OCI-LY1 (cell line): ENCODE data around the gene ELSPBP1.

ENCODE experiments used
- H2AFZ ChIP-seq: fragments of 200-600 bp; sonication (generic), shearing (Covaris generic); 2 replicates; pipeline ENCODE4 v1.6.0; 2014; ENCODE audit warnings: antibody characterized with exemption, mild to moderate bottlenecking, low read length
- H3F3A ChIP-seq: fragments of 200-600 bp; sonication (generic), shearing (Covaris generic); 2 replicates; pipeline ENCODE4 v1.6.0; 2014; ENCODE audit warnings: mild to moderate bottlenecking, antibody characterized with exemption, low read length, moderate library complexity; ENCODE audit not compliant: insufficient read depth
- H3K27ac ChIP-seq: fragments of 200-600 bp; sonication (generic); 2 replicates; pipeline ENCODE4 v1.5.1; 2014; ENCODE audit warnings: low read length, mixed run types, mild to moderate bottlenecking, low read depth; ENCODE audit not compliant: poor library complexity, severe bottlenecking
- H3K27me3 ChIP-seq: fragments of 200-600 bp; sonication (generic); 2 replicates; pipeline ENCODE4 v1.6.0; 2014; ENCODE audit warnings: antibody characterized with exemption, mild to moderate bottlenecking, low read length, moderate library complexity; ENCODE audit not compliant: insufficient read depth
- H3K36me3 ChIP-seq: fragments of 200-600 bp; sonication (generic); 2 replicates; pipeline ENCODE4 v1.6.1; 2014; ENCODE audit warnings: mild to moderate bottlenecking, antibody characterized with exemption, low read length, moderate library complexity, mixed read lengths; ENCODE audit not compliant: insufficient read depth
- H3K4me1 ChIP-seq: fragments of 200-600 bp; sonication (generic); 2 replicates; pipeline ENCODE4 v1.5.1; 2014; ENCODE audit warnings: mild to moderate bottlenecking, low read length, moderate library complexity; ENCODE audit not compliant: insufficient read depth, severe bottlenecking
- H3K4me2 ChIP-seq: fragments of 200-600 bp; sonication (generic), shearing (Covaris generic); 2 replicates; pipeline ENCODE4 v1.6.1; 2014; ENCODE audit warnings: low read length
- H3K4me3 ChIP-seq: fragments of 200-600 bp; sonication (generic); 2 replicates; pipeline ENCODE4 v1.5.1; 2014; ENCODE audit warnings: low read length, low read depth, mild to moderate bottlenecking, mixed read lengths; ENCODE audit not compliant: poor library complexity, severe bottlenecking
- H3K79me2 ChIP-seq: fragments of 200-600 bp; shearing (Covaris generic); 2 replicates; pipeline ENCODE4 v1.6.1; 2016; ENCODE audit warnings: mixed run types, low read length, mixed read lengths; ENCODE audit not compliant: insufficient read depth
- H3K9ac ChIP-seq: fragments of 200-600 bp; sonication (generic), shearing (Covaris generic); 2 replicates; pipeline ENCODE4 v1.6.1; 2014; ENCODE audit warnings: mild to moderate bottlenecking, low read length, mixed read lengths
- H3K9me2 ChIP-seq: fragments of 200-600 bp; sonication (generic), shearing (Covaris generic); 2 replicates; pipeline ENCODE4 v1.6.1; 2014; ENCODE audit warnings: low read depth, mild to moderate bottlenecking, low read length, mixed read lengths
- H3K9me3 ChIP-seq: fragments of 200-600 bp; shearing (Covaris generic); 2 replicates; pipeline ENCODE4 v1.6.1; 2014; ENCODE audit warnings: low read length, mixed read lengths
- H4K20me1 ChIP-seq: fragments of 200-600 bp; sonication (generic), shearing (Covaris generic); 2 replicates; pipeline ENCODE4 v1.6.0; 2016; ENCODE audit warnings: mild to moderate bottlenecking, low read length; ENCODE audit not compliant: insufficient read depth
- EZH2 ChIP-seq: fragments of 200-600 bp; sonication (generic), shearing (Covaris generic); IDR thresholded peaks from 2 replicates; pipeline ENCODE4 v1.8.0; 2017; ENCODE audit warnings: borderline replicate concordance, mixed run types, mild to moderate bottlenecking, antibody characterized with exemption, low read length, moderate library complexity, mixed read lengths
- TF ChIP-seq, protein P1 (sequence below): fragments of 200-600 bp; sonication (generic), shearing (Covaris generic); IDR thresholded peaks from 2 replicates; pipeline ENCODE4 v1.5.1; 2017; ENCODE audit warnings: mild to moderate bottlenecking, antibody characterized with exemption, low read length, moderate library complexity, mixed read lengths

Gene ELSPBP1

GRCh38 chr19:47996230-47996727 lies 1.8 kb downstream of the ELSPBP1 start:
- H3K27me3 ChIP-seq = no peaks in the 10 kb centered on the region
- H3K9me2 ChIP-seq = no peaks in the 10 kb centered on the region
- no peaks in the 10 kb centered on the region for H3K36me3 ChIP-seq
- no peaks in the 10 kb centered on the region for H4K20me1 ChIP-seq
- TF ChIP-seq, protein P1, sequence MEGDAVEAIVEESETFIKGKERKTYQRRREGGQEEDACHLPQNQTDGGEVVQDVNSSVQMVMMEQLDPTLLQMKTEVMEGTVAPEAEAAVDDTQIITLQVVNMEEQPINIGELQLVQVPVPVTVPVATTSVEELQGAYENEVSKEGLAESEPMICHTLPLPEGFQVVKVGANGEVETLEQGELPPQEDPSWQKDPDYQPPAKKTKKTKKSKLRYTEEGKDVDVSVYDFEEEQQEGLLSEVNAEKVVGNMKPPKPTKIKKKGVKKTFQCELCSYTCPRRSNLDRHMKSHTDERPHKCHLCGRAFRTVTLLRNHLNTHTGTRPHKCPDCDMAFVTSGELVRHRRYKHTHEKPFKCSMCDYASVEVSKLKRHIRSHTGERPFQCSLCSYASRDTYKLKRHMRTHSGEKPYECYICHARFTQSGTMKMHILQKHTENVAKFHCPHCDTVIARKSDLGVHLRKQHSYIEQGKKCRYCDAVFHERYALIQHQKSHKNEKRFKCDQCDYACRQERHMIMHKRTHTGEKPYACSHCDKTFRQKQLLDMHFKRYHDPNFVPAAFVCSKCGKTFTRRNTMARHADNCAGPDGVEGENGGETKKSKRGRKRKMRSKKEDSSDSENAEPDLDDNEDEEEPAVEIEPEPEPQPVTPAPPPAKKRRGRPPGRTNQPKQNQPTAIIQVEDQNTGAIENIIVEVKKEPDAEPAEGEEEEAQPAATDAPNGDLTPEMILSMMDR = no peak
- TF ChIP-seq EZH2 = no peak
- no peak overlapping the region for H3K4me3 ChIP-seq
- no peaks in the 10 kb centered on the region for H3K79me2 ChIP-seq
- H3K9ac ChIP-seq = no peak overlapping the region
- H3K9me3 ChIP-seq = no peaks in the 10 kb centered on the region
- no peaks in the 10 kb centered on the region for H3K4me1 ChIP-seq
- H3K4me2 ChIP-seq = no peak overlapping the region
- H2AFZ ChIP-seq = no peak overlapping the region
- H3K27ac ChIP-seq = no peak overlapping the region
- no peaks in the 10 kb centered on the region for H3F3A ChIP-seq

DNA sequence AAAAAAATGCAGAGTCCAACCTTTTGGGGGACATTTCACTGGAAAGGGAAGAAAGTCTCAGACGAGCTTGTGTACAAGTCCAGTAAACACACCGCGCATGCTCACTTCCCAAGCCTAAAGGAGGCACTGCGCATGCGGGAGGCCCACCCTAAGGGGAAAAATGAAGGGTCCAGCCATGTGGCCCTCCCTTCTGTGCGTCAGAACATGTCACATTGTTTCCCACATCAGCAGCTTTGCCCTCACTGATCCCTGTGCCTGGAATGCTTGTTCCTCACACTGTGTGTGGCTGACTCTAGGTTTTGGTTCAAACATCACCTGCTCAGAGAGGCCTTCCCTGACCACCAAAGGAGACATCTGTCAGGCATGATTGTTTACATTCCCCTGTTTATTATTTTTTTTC lies 4.4 kb downstream of the ELSPBP1 start:
- H4K20me1 ChIP-seq = no peaks in the 10 kb centered on the region
- TF ChIP-seq, protein P1 = no peak
- TF ChIP-seq EZH2 = no peak
- H3K79me2 ChIP-seq = no peaks in the 10 kb centered on the region
- H3K9ac ChIP-seq = no peak overlapping the region
- no peaks in the 10 kb centered on the region for H3K27me3 ChIP-seq
- no peaks in the 10 kb centered on the region for H3K9me2 ChIP-seq
- H3K27ac ChIP-seq = no peak overlapping the region
- H2AFZ ChIP-seq = no peak overlapping the region
- H3K36me3 ChIP-seq = no peaks in the 10 kb centered on the region
- no peaks in the 10 kb centered on the region for H3K9me3 ChIP-seq
- no peak overlapping the region for H3K4me2 ChIP-seq
- no peaks in the 10 kb centered on the region for H3K4me1 ChIP-seq
- H3K4me3 ChIP-seq = no peak overlapping the region
- no peaks in the 10 kb centered on the region for H3F3A ChIP-seq

GRCh38 chr19:48000846-48001245 lies 6.4 kb downstream of the ELSPBP1 start:
- Histone ChIP-seq H2AFZ (no peak overlapping the region), H3K79me2 (no peaks in the 10 kb centered on the region), H3K9me3 (no peaks in the 10 kb centered on the region), H3K36me3 (no peaks in the 10 kb centered on the region), H4K20me1 (no peaks in the 10 kb centered on the region), H3K9ac (no peak overlapping the region), H3K9me2 (no peaks in the 10 kb centered on the region), H3K27ac (no peak overlapping the region), H3K4me1 (no peaks in the 10 kb centered on the region), H3K4me2 (no peak overlapping the region), H3F3A (no peaks in the 10 kb centered on the region), H3K27me3 (no peaks in the 10 kb centered on the region), H3K4me3 (no peak overlapping the region)
- TF ChIP-seq EZH2 = no peak
- TF ChIP-seq, protein P1 = no peak
